ENCODE measurements around the gene ARL17B. TPM values are rescaled to one million over a fixed set of nuclear protein-coding genes. Genes with fewer than 3 reads are reported as not detected.
A peak's percentile ranks its signal among the peaks of the same experiment; 100 is the strongest.
"Not testable (repeated sequence)": the region's sequence is repeated elsewhere in the genome, so short reads cannot be mapped to it uniquely, and the experiment has no call there.

ARL17B gene
- total RNA-seq (2014; rRNA removed; shearing (Covaris generic)) (15.5 and 36.9 TPM in 2 replicates), total RNA-seq (2022) (29.1 and 29.7 TPM in 2 replicates), Bru-seq, nascent RNA (percentile 61 among the genes with signal in this experiment), BruChase-seq, experiment 1, labeled RNA remaining after a 6-hour chase (percentile 73 among the genes with signal in this experiment), BruChase-seq, experiment 2, labeled RNA remaining after a 2-hour chase (percentile 71 among the genes with signal in this experiment)
- long read RNA-seq, partial matches to known transcripts: 1 of 74 reads
- long read RNA-seq, other reads (novel, unspliced or antisense): 71 of 74 reads

GRCh38 chr17:46361755-46362154 is at the start of gene ARL17B:
Gene ARL17B, minus strand, starts transcription at chr17:46361766. Its CDS starts 3,369 bp downstream, at chr17:46358397.
- H2AFZ ChIP-seq (ENCODE audit: low read length); DNase-seq (ENCODE audit: low spot score); intact Hi-C loops (cut with micrococcal nuclease; ENCODE audit: unreplicated experiment); POLR2A ChIA-PET; H3K27ac ChIP-seq (ENCODE audit: low read depth, low read length, poor library complexity, severe bottlenecking); H3K4me1 ChIP-seq (ENCODE audit: insufficient read depth, low read length, poor library complexity, severe bottlenecking); CTCF ChIA-PET (ENCODE audit: unreplicated experiment); H3K9me2 ChIP-seq (ENCODE audit: insufficient read depth, low read length); H3K79me2 ChIP-seq (ENCODE audit: insufficient read depth, low read depth, low read length); H3K9me3 ChIP-seq (ENCODE audit: low read length); H3K36me3 ChIP-seq (ENCODE audit: insufficient read depth, low read length); H3K4me2 ChIP-seq (ENCODE audit: low read length); H4K20me1 ChIP-seq (ENCODE audit: insufficient read depth, low read length): not testable (repeated sequence)
- H3K4me3 ChIP-seq (ENCODE audit: low read depth, low read length, poor library complexity, severe bottlenecking): peak within 1 kb of the TSS; percentile 41
- TSS peak; percentile 92 for BruUV-seq (replicated peaks)

DNA sequence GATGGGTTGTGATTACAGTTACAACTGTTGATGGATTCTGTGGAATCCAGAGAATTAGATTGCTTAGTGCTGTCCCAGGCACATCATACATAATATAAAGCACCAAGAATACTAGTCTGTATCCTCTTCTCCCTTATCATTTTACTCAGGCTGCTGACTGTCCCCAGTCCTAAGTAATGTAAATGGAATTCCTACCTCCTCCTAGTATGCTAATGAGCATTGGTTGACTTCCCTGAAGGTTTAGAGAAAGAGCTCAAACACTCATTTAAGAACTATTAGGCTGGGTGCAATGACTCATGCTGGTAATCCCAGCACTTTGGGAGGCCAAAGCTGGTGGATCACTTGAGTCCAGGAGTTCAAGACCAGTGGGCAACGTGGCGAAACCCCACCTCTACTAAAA is 48.3 kb upstream of the ARL17B start:
- BruUV-seq (replicated peaks); DNase-seq (ENCODE audit: low spot score); intact Hi-C loops (cut with micrococcal nuclease; ENCODE audit: unreplicated experiment); H3K9me3 ChIP-seq (ENCODE audit: low read length); H3K4me1 ChIP-seq (ENCODE audit: insufficient read depth, low read length, poor library complexity, severe bottlenecking); H3K36me3 ChIP-seq (ENCODE audit: insufficient read depth, low read length); H2AFZ ChIP-seq (ENCODE audit: low read length); CTCF ChIA-PET (ENCODE audit: unreplicated experiment); H3K4me2 ChIP-seq (ENCODE audit: low read length); H3K9me2 ChIP-seq (ENCODE audit: insufficient read depth, low read length); H4K20me1 ChIP-seq (ENCODE audit: insufficient read depth, low read length); H3K27ac ChIP-seq (ENCODE audit: low read depth, low read length, poor library complexity, severe bottlenecking); H3K79me2 ChIP-seq (ENCODE audit: insufficient read depth, low read depth, low read length); H3K4me3 ChIP-seq (ENCODE audit: low read depth, low read length, poor library complexity, severe bottlenecking); POLR2A ChIA-PET: not testable (repeated sequence)

- H4K20me1 ChIP-seq (ENCODE audit: insufficient read depth, low read length); H3K9me2 ChIP-seq (ENCODE audit: insufficient read depth, low read length); DNase-seq (ENCODE audit: low spot score); H3K4me3 ChIP-seq (ENCODE audit: low read depth, low read length, poor library complexity, severe bottlenecking); POLR2A ChIA-PET; H3K9me3 ChIP-seq (ENCODE audit: low read length); intact Hi-C loops (cut with micrococcal nuclease; ENCODE audit: unreplicated experiment); H3K4me1 ChIP-seq (ENCODE audit: insufficient read depth, low read length, poor library complexity, severe bottlenecking); H2AFZ ChIP-seq (ENCODE audit: low read length); H3K4me2 ChIP-seq (ENCODE audit: low read length); H3K79me2 ChIP-seq (ENCODE audit: insufficient read depth, low read depth, low read length); H3K36me3 ChIP-seq (ENCODE audit: insufficient read depth, low read length); CTCF ChIA-PET (ENCODE audit: unreplicated experiment); BruUV-seq (replicated peaks); H3K27ac ChIP-seq (ENCODE audit: low read depth, low read length, poor library complexity, severe bottlenecking): not testable (repeated sequence)
Observed at GRCh38 chr17:46407155-46407554, 45.6 kb upstream of the ARL17B start.

DNA sequence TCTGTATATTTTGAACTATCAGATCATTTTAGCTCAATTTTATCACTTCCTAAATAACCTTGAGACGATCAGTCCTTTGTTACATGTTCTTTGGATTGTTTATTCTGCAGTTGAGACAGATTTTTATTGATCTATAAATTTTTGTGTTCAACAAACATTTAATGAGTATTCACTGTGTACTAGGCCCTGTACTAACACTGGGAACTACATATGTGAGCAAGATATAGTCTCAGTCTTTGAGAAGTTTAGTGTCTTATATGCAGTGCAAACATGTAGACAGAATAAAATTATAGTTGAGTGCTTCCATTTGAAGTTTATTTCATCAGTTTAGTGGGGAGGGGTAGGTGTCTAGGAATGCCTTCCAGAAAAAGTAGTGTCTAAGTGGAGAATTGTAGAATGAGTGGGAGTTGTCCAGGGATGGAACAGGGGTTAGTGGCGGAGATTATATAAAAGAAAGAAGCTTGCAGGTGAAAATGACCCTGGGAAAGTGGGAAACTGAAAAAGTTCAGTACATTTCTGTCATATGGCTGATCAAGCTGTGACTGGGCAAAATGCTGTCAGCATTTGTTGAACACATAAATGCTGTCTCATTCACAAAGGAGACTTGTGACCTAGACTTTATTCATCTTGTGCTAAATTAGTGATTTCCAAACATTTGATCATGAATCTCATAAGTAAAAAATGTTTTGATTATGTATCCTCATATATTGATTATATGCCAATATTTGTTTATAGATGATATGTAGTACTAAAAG is 39.6 kb upstream of the ARL17B start:
- H2AFZ ChIP-seq (ENCODE audit: low read length); H3K27ac ChIP-seq (ENCODE audit: low read depth, low read length, poor library complexity, severe bottlenecking); H3K4me1 ChIP-seq (ENCODE audit: insufficient read depth, low read length, poor library complexity, severe bottlenecking); H3K4me3 ChIP-seq (ENCODE audit: low read depth, low read length, poor library complexity, severe bottlenecking); H4K20me1 ChIP-seq (ENCODE audit: insufficient read depth, low read length); H3K36me3 ChIP-seq (ENCODE audit: insufficient read depth, low read length); intact Hi-C loops (cut with micrococcal nuclease; ENCODE audit: unreplicated experiment); CTCF ChIA-PET (ENCODE audit: unreplicated experiment); H3K9me2 ChIP-seq (ENCODE audit: insufficient read depth, low read length); H3K79me2 ChIP-seq (ENCODE audit: insufficient read depth, low read depth, low read length); DNase-seq (ENCODE audit: low spot score); POLR2A ChIA-PET; H3K9me3 ChIP-seq (ENCODE audit: low read length); H3K4me2 ChIP-seq (ENCODE audit: low read length): not testable (repeated sequence)
- BruUV-seq (replicated peaks): TSS peak; percentile 73

- CTCF ChIA-PET (ENCODE audit: unreplicated experiment): not testable (repeated sequence)
Observed at GRCh38 chr17:46400543-46400942, 39.0 kb upstream of the ARL17B start.

GRCh38 chr17:46399993-46400392 is 38.4 kb upstream of the ARL17B start:
- H3K36me3 ChIP-seq (ENCODE audit: insufficient read depth, low read length); POLR2A ChIA-PET; H3K4me3 ChIP-seq (ENCODE audit: low read depth, low read length, poor library complexity, severe bottlenecking); H2AFZ ChIP-seq (ENCODE audit: low read length); H3K27ac ChIP-seq (ENCODE audit: low read depth, low read length, poor library complexity, severe bottlenecking); H4K20me1 ChIP-seq (ENCODE audit: insufficient read depth, low read length); H3K9me2 ChIP-seq (ENCODE audit: insufficient read depth, low read length); intact Hi-C loops (cut with micrococcal nuclease; ENCODE audit: unreplicated experiment); BruUV-seq (replicated peaks); H3K4me2 ChIP-seq (ENCODE audit: low read length); H3K4me1 ChIP-seq (ENCODE audit: insufficient read depth, low read length, poor library complexity, severe bottlenecking); H3K9me3 ChIP-seq (ENCODE audit: low read length); DNase-seq (ENCODE audit: low spot score); CTCF ChIA-PET (ENCODE audit: unreplicated experiment); H3K79me2 ChIP-seq (ENCODE audit: insufficient read depth, low read depth, low read length): not testable (repeated sequence)

More at GRCh38 chr17:46400543-46400942, 39.0 kb upstream of the ARL17B start:
- H3K4me2 ChIP-seq (ENCODE audit: low read length); intact Hi-C loops (cut with micrococcal nuclease; ENCODE audit: unreplicated experiment); H3K9me2 ChIP-seq (ENCODE audit: insufficient read depth, low read length); H3K27ac ChIP-seq (ENCODE audit: low read depth, low read length, poor library complexity, severe bottlenecking); H3K4me1 ChIP-seq (ENCODE audit: insufficient read depth, low read length, poor library complexity, severe bottlenecking); H3K4me3 ChIP-seq (ENCODE audit: low read depth, low read length, poor library complexity, severe bottlenecking); BruUV-seq (replicated peaks); H3K9me3 ChIP-seq (ENCODE audit: low read length); H2AFZ ChIP-seq (ENCODE audit: low read length); H3K79me2 ChIP-seq (ENCODE audit: insufficient read depth, low read depth, low read length); POLR2A ChIA-PET; H3K36me3 ChIP-seq (ENCODE audit: insufficient read depth, low read length); H4K20me1 ChIP-seq (ENCODE audit: insufficient read depth, low read length); DNase-seq (ENCODE audit: low spot score): not testable (repeated sequence)

Measured in OCI-LY7 (cell line).